A549 (cell line): ENCODE data around the gene RGSL1. TPM values are rescaled to one million over a fixed set of nuclear protein-coding genes. Genes with fewer than 3 reads are reported as not detected.

ENCODE experiments used
- ATAC-seq, 2 experiments: fragments of 200-7000 bp in 1 of 2; fragments of >200 bp in 1 of 2; cut with Nextera tagmentation in 1 of 2; cut with Tn5 transposase in 1 of 2; 3 replicates each; pipeline versions ENCODE4 v1.8.0 to v1.9.1; 2018 to 2020; ENCODE audit warnings: mild to moderate bottlenecking in 1 of 2, moderate library complexity in 1 of 2
- CTCF ChIA-PET: fragments of 300-600 bp; sonication (Branson Sonifier 250); formaldehyde crosslinking; extraction: SDS; loops from one replicate; lab custom pipeline; 2021; ENCODE audit warnings: antibody characterized with exemption, inconsistent platforms; lab: Yijun Ruan, JAX
- POLR2A ChIA-PET: fragments of 350-600 bp; formaldehyde crosslinking; extraction: SDS; loops from one replicate; lab custom pipeline; 2021; ENCODE audit warnings: antibody characterized with exemption, inconsistent platforms; lab: Yijun Ruan, JAX
- DNase-seq, 2 experiments: peaks; one replicate each; pipeline versions ENCODE4 v3.0.0 to v3.0.0-alpha.2; 2011 to 2016; ENCODE audit warnings: low read depth in 1 of 2, low spot score in 1 of 2
- FAIRE-seq: peaks from 2 replicates; lab custom pipeline; 2011; peaks lifted over from hg19 to GRCh38; lab: Jason Lieb, UNC
- H3K27ac ChIP-seq, 2 experiments: fragments of >200 bp; sonication (Bioruptor Twin); formaldehyde crosslinking; 3 replicates each; pipeline ENCODE4 v1.5.1; 2016 to 2017
- H3K4me1 ChIP-seq: fragments of >200 bp; sonication (Bioruptor Twin); formaldehyde crosslinking; 3 replicates; pipeline ENCODE4 v1.6.1; 2016
- H3K4me2 ChIP-seq: fragments of >200 bp; sonication (Bioruptor Twin); formaldehyde crosslinking; 3 replicates; pipeline ENCODE4 v1.6.1; 2016
- H3K4me3 ChIP-seq: fragments of >200 bp; sonication (Bioruptor Twin); formaldehyde crosslinking; 3 replicates; pipeline ENCODE4 v1.5.1; 2016
- H3K9me3 ChIP-seq: fragments of >200 bp; sonication (Bioruptor Twin); formaldehyde crosslinking; 3 replicates; pipeline ENCODE4 v1.6.1; 2016
- CEBPB ChIP-seq, 2 experiments: fragments of >200 bp in 1 of 2; sonication (Bioruptor Twin) in 1 of 2; formaldehyde crosslinking in 1 of 2; IDR thresholded peaks; 2 replicates each; pipeline ENCODE4 v1.6.1; 2012 to 2016
- CHD2 ChIP-seq: fragments of 150-350 bp; IDR thresholded peaks from 2 replicates; pipeline ENCODE4 v1.6.1; 2014; ENCODE audit warnings: low read length; ENCODE audit not compliant: partially characterized antibody
- CTCF ChIP-seq: fragments of >200 bp; sonication (Bioruptor Twin); formaldehyde crosslinking; IDR thresholded peaks from 3 replicates; pipeline ENCODE4 v1.5.1; 2016
- E2F6 ChIP-seq: IDR thresholded peaks from 2 replicates; pipeline ENCODE4 v1.6.1; 2012; ENCODE audit warnings: low read depth, borderline replicate concordance
- EHF ChIP-seq: fragments of 250-450 bp; sonication (Bioruptor Pico); IDR thresholded peaks from 2 replicates; pipeline ENCODE4 v1.5.0; 2020; ENCODE audit warnings: mild to moderate bottlenecking
- EHMT2 ChIP-seq: fragments of 200-600 bp; sonication (generic); IDR thresholded peaks from 2 replicates; pipeline ENCODE4 v1.6.1; 2016; ENCODE audit warnings: antibody characterized with exemption, low read depth, mild to moderate bottlenecking, moderate library complexity
- FOSL2 ChIP-seq, 2 experiments: fragments of 450-650 bp in 1 of 2; fragments of >200 bp in 1 of 2; sonication (Bioruptor Twin) in 1 of 2; formaldehyde crosslinking; IDR thresholded peaks; 2 replicates each; pipeline versions ENCODE4 v1.5.0 to v1.6.1; 2016 to 2020; ENCODE audit warnings: mild to moderate bottlenecking in 1 of 2, moderate library complexity in 1 of 2
- HDAC2 ChIP-seq: fragments of 200-600 bp; sonication (generic); IDR thresholded peaks from 2 replicates; pipeline ENCODE4 v1.6.1; 2016
- HES2 ChIP-seq: fragments of >200 bp; sonication (Bioruptor Twin); formaldehyde crosslinking; IDR thresholded peaks from 2 replicates; pipeline ENCODE4 v1.6.1; 2016
- HEYL ChIP-seq: fragments of 250-450 bp; sonication (Bioruptor Pico); IDR thresholded peaks from 2 replicates; pipeline ENCODE4 v1.8.0; 2021; ENCODE audit warnings: mild to moderate bottlenecking, moderate library complexity
- HMGXB4 ChIP-seq: fragments of 250-450 bp; sonication (Bioruptor Pico); IDR thresholded peaks from 2 replicates; pipeline ENCODE4 v1.5.0; 2021; ENCODE audit warnings: mild to moderate bottlenecking, moderate library complexity, borderline replicate concordance
- HOXA7 ChIP-seq: fragments of 250-450 bp; sonication (Bioruptor Pico); IDR thresholded peaks from 2 replicates; pipeline ENCODE4 v1.5.0; 2020; ENCODE audit warnings: mild to moderate bottlenecking, moderate library complexity
- HOXB13 ChIP-seq: fragments of 250-450 bp; sonication (Bioruptor Pico); IDR thresholded peaks from 2 replicates; pipeline ENCODE4 v1.5.0; 2020; ENCODE audit warnings: low read depth, mild to moderate bottlenecking, moderate library complexity
- JUN ChIP-seq, 2 experiments: fragments of >200 bp; sonication (Bioruptor Twin); formaldehyde crosslinking; IDR thresholded peaks; 2 replicates in 1 of 2; 3 replicates in 1 of 2; pipeline ENCODE4 v1.6.1; 2016 to 2017
- JUNB ChIP-seq: fragments of >200 bp; sonication (Bioruptor Twin); formaldehyde crosslinking; IDR thresholded peaks from 2 replicates; pipeline ENCODE4 v1.6.1; 2016
- KDM1A ChIP-seq: fragments of 200-600 bp; sonication (generic); IDR thresholded peaks from 2 replicates; pipeline ENCODE4 v1.6.1; 2016; ENCODE audit warnings: low read depth, mild to moderate bottlenecking
- KDM5A ChIP-seq: fragments of 200-600 bp; sonication (generic); IDR thresholded peaks from 2 replicates; pipeline ENCODE4 v1.6.1; 2016; ENCODE audit warnings: antibody characterized with exemption, mild to moderate bottlenecking
- MAX ChIP-seq: IDR thresholded peaks from 2 replicates; pipeline ENCODE4 v1.6.1; 2012
- MAZ ChIP-seq: fragments of 150-350 bp; IDR thresholded peaks from 2 replicates; pipeline ENCODE4 v1.6.1; 2014; ENCODE audit warnings: antibody characterized with exemption, low read depth, low read length, borderline replicate concordance
- MYC ChIP-seq: IDR thresholded peaks from 2 replicates; pipeline ENCODE4 v1.6.1; 2012; ENCODE audit warnings: mild to moderate bottlenecking, inconsistent platforms, low read length, improper control_type of control experiment, borderline replicate concordance
- NFE2L2 ChIP-seq: fragments of 150-350 bp; conservative IDR thresholded peaks from 2 replicates; pipeline ENCODE4 v1.6.1; 2014; ENCODE audit warnings: low read length
- PBX3 ChIP-seq: IDR thresholded peaks from 2 replicates; pipeline ENCODE4 v1.6.1; 2012
- POLR2A ChIP-seq: IDR thresholded peaks from 2 replicates; pipeline ENCODE4 v1.6.1; 2012; ENCODE audit warnings: mild to moderate bottlenecking, low read length
- POLR2AphosphoS2 ChIP-seq: conservative IDR thresholded peaks from 2 replicates; pipeline ENCODE4 v1.6.1; 2012; ENCODE audit warnings: low read length, improper control_type of control experiment, inconsistent platforms
- RARB ChIP-seq: fragments of 250-450 bp; sonication (Bioruptor Pico); IDR thresholded peaks from 2 replicates; pipeline ENCODE4 v1.8.0; 2021; ENCODE audit warnings: mild to moderate bottlenecking, moderate library complexity
- RCOR1 ChIP-seq: fragments of 150-350 bp; IDR thresholded peaks from 2 replicates; pipeline ENCODE4 v1.6.1; 2014; ENCODE audit warnings: antibody characterized with exemption, low read length, low read depth
- RFX5 ChIP-seq: fragments of 450-650 bp; IDR thresholded peaks from 2 replicates; pipeline ENCODE4 v1.7.1; 2014; ENCODE audit warnings: antibody characterized with exemption, mild to moderate bottlenecking, moderate library complexity
- ZC3H11A ChIP-seq: fragments of 450-650 bp; IDR thresholded peaks from 2 replicates; pipeline ENCODE4 v1.6.1; 2014; ENCODE audit warnings: antibody characterized with exemption, mild to moderate bottlenecking
- ZSCAN20 ChIP-seq: fragments of 250-450 bp; sonication (Bioruptor Pico); IDR thresholded peaks from 2 replicates; pipeline ENCODE4 v1.8.0; 2022; ENCODE audit warnings: mild to moderate bottlenecking, moderate library complexity
- WGBS: methylation state at CpG from one replicate; pipeline ENCODE4 v1.1.6; 2017; ENCODE audit errors: missing lambda C conversion rate; 5-methylcytosine and 5-hydroxymethylcytosine counted together
- polyA plus RNA-seq, 4 experiments: library from polyadenylated mRNA; depleted of rRNA in 3 of 4; stranded (reverse); fragments of >200 nt; fragmentation: RNase III in 1 of 4; extraction: RNeasy Plus Mini Kit Qiagen cat#74134 plus additional on column Dnase treatment in 1 of 4; gene quantifications; 2 replicates in 3 of 4; 3 replicates in 1 of 4; pipeline ENCODE4 v1.2.3, GENCODE V29; 2011 to 2017

Gene RGSL1
- polyA plus RNA-seq, 2 of the 4 experiments (the other 2 are of a cell fraction), result not detected

- TF ChIP-seq HES2, result no peak
- TF ChIP-seq ZC3H11A, result no peak
- TF ChIP-seq NFE2L2, result no peak
- no peak for TF ChIP-seq POLR2A
- TF ChIP-seq ZSCAN20 (CRISPR knock-in tag), result no peak
Measured at GRCh38 chr1:182600036-182600713, 150.2 kb downstream of the RGSL1 start (continued).

GRCh38 chr1:182600745-182601415 is 150.9 kb downstream of the RGSL1 start:
- Histone ChIP-seq H3K9me3 (no peaks in the 10 kb centered on the region), H3K4me1 (peaks cover 8% of the 10 kb centered on the region; the same call in 2 of the 3 replicates), H3K4me2 (no peak overlapping the region), H3K27ac (no peak overlapping the region), H3K4me3 (no peak overlapping the region)
- 45% methylated on average over 5 of the region's 5 CpGs for WGBS
- no peak for TF ChIP-seq RFX5
- ATAC-seq (no peak), DNase-seq (no peak), FAIRE-seq (no peak)
- ChIA-PET POLR2A (no interaction called here), CTCF (interaction anchor here (0.6 to 14.3 kb wide), 41 partner anchors 8 to 1315 kb away, joined by 3 to 415 read pairs (median 4); partner anchors contain the start of genes NPL and RNASEL)

GRCh38 chr1:182601416-182601786 is 151.5 kb downstream of the RGSL1 start:
- ATAC-seq (peak; percentile 33 to 56; a peak in 3 of 6 replicates), DNase-seq (peak; percentile 71 to 82), FAIRE-seq (no peak)
- 21% methylated on average over 6 of the region's 6 CpGs for WGBS
- H3K27ac ChIP-seq, result no peak overlapping the region
- H3K4me2 ChIP-seq, result no peak overlapping the region
- CTCF ChIA-PET, result interaction anchor here (0.7 to 14.3 kb wide), 31 partner anchors 9 to 718 kb away, joined by 3 to 415 read pairs (median 4); partner anchors contain the start of genes NPL and RNASEL
- peaks cover 8% of the 10 kb centered on the region; the same call in 2 of the 3 replicates for H3K4me1 ChIP-seq
- H3K9me3 ChIP-seq, result no peaks in the 10 kb centered on the region
- POLR2A ChIA-PET, result no interaction called here
- H3K4me3 ChIP-seq, result no peak overlapping the region
- TF ChIP-seq CTCF (peak; percentile 86), HMGXB4 (no peak), MAZ (no peak), MYC (peak; percentile 85; the same call in 1 of the 2 replicates), POLR2AphosphoS2 (no peak), MAX (peak; percentile 65), KDM1A (no peak), HEYL (CRISPR knock-in tag) (no peak), RARB (CRISPR knock-in tag) (no peak), CEBPB (IDR thresholded peaks at IDR 0.05) (no peak), KDM5A (no peak), FOSL2 (IDR thresholded peaks at IDR 0.05) (no peak), FOSL2 (CRISPR knock-in tag; IDR thresholded peaks at IDR 0.05) (no peak), JUNB (no peak), RFX5 (no peak), JUN (IDR thresholded peaks at IDR 0.05) (no peak), EHF (CRISPR knock-in tag) (no peak), HOXA7 (CRISPR knock-in tag) (no peak), HDAC2 (no peak), PBX3 (no peak), CHD2 (no peak), ZC3H11A (no peak), EHMT2 (no peak), E2F6 (no peak), HES2 (no peak), RCOR1 (no peak), HOXB13 (CRISPR knock-in tag) (no peak)
